Fibroblast of skin of left quadriceps (primary cell): ENCODE results near the gene VPS52.
"Not testable (repeated sequence)": the region's sequence is repeated elsewhere in the genome, so short reads cannot be mapped to it uniquely, and the experiment has no call there.

Experiments
- DNase-seq, 2 experiments: peaks; one replicate each; pipeline ENCODE4 v3.0.0-alpha.2; 2013; ENCODE audit warnings: low read depth in 2 of 2

Gene VPS52

DNA sequence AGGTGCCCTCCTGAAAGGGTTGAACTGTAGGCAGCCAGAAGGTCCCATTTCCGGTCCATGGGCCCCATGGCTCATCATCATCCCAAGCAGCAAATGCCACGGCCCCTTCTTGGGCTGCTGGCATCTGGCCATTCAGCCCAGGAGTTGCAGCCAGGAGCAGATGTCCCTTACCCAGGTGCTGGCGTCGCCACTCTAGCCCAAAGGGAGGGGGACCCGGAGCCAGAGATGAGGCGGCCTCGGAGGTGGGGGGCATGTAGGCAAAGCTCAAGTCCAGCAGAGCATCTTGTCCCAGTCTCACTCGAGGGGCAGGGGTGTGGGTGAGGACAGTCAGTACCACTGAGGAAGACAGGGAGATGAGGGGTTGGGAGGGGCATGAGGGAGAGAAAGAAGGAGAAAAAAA, 33.4 kb upstream of the VPS52 start:
- no peak for DNase-seq

DNA sequence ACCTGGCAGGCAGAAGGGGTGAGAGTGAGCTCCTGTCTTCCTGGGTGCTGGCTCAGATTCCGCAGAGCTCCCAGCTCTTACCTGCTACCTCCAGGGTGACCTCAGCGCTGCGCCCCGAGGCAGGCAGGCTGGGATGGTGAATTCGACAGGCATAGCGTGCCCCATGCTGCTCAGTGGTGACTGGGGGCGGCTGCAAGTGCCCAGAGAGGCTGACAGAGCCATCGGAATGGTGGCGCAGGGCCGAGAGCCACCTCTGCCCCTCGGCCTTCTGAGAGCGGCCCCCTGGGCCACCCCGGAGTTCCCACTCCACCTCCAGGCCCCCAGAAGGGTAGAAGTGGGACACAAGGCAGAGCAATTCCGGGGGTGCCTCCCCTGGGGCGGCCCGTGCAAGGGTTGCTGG, 32.5 kb upstream of the VPS52 start:
- DNase-seq: no peak

GRCh38 chr6:33301877-33302276, 30.2 kb upstream of the VPS52 start:
- DNase-seq: no peak

DNA sequence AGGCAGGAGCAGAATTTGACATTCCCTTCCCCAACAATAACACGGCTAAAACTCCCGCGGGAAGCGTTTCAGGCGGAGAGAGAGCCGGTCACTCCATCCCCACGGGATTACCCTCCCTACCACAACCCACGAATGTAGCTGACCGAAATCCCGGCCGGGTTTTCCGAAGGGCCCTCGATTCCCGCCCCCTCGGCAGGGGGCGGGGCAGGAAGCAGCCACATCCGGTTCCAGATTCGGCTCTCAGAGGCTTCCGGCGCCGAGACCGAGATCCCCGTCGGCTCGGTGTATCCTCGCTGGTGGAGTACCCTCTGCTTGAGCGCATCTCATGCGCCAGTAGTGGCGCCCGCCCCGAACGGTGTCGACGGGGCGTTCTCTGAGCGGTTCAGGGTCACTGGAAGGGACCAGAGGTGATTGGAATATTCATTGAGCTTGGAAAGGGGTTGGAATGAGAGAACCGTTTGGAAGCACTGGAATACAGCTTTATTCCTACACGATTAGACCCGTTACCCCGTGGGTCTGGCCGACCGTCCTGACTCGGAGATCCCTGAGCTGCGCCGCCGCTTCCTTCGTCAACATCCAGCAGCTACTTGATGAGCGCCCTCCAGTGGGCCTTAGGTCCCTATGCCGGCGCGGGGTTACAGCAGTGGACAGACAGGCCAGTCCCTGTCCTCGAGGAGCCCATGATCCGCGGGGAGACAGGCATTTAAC, 27.7 kb upstream of the VPS52 start:
- peak; percentile 82 to 85 for DNase-seq

DNA sequence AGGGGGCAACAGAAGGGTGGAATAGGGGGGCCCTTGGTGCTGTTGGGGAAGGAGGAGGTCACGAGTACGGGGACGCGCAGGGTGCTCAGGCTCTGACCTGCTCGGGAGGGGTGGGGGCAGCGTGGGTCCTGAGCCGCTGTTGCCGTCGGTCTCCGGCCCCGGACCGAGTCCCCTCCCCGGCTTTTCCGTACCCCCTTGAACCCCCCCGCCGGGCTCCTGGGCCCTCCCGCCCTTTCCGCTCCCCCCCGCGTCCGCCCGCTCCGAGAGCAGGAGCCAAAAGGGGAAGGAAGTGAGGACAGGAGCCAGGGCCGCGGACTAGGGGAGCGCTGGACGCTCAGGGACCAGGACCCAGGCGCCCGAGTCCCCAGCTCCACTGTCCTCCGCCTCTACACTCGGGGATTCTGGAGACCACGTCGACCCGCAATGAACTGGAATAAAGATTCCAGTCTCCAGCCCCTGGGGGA, 27.1 kb upstream of the VPS52 start, which contains the start of gene RGL2:
RGL2 (minus strand) TSS at position 170 of the 464 bp plus-strand sequence. CDS start 332 bp downstream, outside the sequence.
- no peak for DNase-seq

DNA sequence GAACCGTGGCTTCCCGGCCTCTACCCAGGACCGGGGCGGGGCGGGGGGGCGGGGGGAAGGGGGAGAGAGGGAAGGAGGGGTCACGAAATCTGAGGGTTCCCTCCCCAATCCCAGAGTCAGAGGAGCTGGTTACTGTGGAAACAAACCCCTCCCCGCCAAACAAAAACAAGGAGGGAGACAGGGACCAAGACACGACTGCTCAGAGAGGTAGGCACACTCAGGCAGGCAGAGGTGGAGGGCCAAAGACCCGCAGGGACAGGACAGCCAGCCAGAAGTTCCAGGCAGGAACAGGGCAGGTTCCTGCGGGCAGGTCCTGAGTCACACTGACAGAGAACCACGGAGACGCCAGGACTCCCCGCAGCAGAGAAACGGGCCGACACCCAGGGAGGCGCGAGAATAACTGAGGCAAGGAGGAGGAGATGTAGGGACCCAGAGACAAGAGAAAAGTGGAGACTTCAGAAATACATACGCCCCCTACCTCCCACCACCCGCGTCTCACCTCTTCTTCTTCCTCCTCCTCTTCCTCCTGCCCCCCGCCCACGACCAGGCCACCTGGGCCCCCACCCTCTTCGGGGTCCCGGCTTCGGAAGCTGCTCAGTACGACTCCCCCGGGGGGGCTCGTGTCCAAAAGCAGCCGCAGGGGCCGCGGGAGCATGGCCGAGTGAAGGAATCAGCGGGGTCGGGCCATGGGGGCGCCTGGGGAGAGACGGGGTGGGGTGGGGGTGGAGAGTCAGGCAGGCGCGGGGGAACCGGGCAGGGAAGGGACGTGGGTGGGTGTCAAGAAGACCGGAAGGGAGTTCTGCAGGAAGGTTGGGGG, 26.5 kb upstream of the VPS52 start:
- peak in 1 of 2 experiments; percentile 40 for DNase-seq

DNA sequence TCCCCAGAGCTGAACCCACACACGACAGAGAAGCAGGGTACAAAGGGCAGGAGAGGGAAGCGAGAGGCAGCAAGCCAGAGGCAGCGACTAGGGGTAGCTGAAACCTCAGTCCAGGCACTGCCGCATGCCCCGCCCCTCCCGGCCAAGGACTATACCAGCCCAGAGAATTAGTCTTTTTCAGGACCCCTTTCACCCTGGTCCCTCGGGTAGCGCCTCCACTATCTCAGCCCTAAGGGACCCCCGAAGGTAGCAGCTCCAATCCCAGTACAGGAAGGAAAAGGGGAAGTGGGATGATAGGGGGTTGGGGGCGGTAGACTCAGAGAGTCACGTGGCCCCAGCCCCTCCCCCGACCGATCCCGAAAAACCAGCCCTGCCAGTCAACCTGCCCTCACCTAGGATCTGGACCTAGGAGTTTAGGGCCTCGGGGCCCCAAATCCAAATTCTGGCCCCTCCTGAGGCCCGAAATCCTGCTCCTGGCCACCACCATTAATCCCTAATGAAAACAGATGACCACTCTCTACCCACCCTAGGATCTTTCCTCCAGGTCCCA, 25.8 kb upstream of the VPS52 start:
- DNase-seq: no peak

- no peak for DNase-seq
Measured at GRCh38 chr6:33296797-33297405, 25.2 kb upstream of the VPS52 start.

DNA sequence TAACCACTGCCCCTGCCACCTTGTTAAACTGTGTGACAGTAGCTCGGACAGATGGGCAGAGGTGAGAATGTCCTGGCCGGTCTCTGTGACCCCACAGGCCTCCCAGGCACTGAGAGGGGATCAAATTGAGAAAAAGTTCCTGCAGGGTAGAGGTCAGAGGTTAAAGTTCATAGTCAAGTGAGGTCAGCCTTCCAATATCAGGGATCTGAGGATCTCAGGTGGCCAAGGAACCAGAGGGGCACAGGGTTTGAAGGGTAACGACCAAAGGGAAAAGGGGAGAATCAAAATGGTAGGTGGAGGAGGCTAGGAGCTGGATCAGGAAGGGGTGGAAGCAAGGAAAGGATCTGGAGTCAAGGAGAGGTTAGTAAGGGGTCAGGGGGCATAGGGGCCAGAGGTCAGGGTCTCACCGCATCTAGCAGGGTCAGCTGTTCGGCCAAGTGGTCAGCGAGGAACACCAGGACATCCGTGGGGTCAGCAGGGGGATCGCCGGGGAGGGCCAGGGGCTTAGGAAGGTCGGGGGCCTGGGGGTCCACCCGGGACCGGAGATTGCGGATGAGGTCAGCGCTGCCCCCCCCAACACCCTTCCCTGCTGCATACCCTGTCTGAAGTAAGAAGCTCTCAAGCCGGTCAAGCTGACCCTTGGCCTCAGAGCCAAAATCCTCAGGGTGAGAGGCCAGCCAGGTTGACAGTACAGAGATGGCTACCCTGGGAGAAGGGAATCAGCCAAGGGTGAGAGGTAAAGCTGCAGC, 24.1 kb upstream of the VPS52 start:
- no peak for DNase-seq

DNA sequence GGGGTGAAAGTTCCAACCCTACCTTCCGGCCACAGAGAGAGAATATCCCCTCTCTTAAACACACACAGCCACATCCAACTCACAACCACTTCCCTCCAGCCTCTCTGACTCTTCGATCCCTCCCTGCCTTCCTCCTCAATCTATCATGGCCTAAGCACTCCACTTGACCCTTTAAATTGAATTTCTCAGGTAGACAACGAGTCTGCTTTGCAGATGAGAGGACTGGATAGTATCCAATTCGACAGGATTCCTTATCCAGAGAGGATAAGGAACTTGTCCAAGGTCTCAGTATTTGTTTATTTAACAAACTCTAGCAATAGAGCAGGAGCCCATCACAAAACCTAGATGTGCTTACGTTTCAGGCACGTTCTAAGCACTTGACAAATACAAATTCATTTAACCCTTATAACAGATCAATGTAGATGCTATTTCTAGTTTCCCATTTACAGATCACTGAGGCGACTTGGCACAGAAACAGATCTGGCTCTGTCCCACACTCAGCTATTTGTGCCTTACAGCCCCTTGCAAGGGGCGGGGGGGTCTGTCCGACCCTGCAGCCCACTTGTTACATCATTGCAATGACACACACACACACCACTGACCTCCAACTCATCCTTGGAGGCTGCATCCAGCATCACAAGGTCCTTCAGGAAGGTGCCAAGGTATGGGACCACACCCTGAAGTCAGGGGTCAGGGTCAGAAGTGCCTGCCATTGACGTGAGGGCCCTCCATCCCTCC, 22.6 kb upstream of the VPS52 start:
- DNase-seq: no peak

DNA sequence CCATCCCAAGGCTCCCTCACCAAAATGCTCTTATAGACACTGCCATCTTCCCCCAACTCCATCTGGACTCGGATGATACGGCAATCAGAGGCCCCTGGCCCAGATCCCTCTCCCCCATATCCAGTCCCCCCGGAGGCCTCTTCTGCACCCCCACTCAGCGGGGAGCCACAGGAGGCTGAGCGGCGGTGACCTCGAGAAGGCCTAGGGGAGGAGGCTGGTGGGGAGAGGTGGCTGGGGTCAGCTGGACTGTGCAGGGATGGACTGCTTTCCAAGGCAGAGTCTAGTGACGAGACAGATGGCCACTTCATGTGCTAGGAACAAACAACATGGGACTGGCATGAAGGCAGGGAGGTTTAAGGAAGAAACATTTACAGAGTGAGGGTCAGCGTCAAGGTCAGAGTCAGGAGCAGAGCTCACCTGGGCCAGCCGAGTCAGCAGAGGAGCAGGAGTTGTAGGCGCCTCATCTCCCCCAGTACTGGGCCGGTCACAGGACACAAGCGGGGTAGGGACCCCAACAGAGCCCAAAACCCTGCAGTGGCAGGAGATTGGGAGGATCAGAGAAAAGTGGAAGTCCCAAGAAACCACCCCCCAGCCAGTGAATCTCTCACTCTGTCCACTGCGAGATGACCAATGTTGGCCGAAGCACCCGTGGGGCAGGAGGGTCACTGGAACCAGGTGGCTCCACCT, 21.5 kb upstream of the VPS52 start:
- no peak for DNase-seq

GRCh38 chr6:33290459-33290858, 18.8 kb upstream of the VPS52 start:
- DNase-seq: no peak

- DNase-seq: no peak
Measured at GRCh38 chr6:33289784-33290315, 18.2 kb upstream of the VPS52 start.

DNA sequence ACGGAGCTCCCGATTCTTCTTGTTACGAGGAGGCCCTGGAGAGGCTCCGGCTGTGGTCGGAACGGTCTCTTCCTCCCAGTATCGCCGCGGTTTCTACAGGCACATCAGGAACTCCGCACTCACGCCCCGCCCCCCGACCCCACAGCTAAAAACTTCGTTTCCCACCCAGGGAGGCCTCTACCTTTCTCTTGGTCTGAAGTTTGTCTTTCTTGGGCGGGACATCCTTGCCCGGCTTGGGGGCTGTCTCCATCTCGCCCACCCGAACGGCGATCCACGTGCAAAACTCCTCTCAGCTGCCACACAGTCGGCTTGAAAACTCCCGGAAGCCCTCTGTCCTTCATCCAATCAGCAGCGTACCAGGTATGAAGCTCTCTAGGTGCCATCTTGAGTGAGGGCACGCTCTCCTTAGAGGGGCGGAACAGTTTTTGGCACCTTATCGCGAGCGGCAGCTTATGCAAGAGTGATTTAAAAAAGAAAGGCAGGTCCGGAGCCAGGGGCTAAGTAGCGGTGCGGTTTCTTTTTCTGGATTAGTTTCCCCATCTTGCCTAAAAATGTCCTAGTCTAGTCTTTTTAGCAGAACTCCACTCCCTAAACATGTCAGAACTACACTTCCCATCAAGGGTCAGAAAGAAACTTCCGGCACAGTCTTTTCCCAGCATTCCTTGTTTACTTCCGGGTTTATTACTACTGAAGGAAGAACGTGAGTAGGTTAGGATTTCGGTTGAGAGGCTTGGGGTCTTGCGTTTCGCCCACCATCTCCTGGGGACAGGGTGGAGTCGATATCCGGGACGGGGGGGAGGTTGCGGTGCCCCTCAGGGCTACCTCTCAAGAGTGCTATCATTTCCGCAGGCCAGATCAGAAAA, 17.5 kb upstream of the VPS52 start, which contains the start of the genes PFDN6 and WDR46:
PFDN6 (plus strand) TSS at position 681 of the 863 bp plus-strand sequence. CDS start 256 bp downstream, outside the sequence.
WDR46 (minus strand) TSS at position 319 of the 863 bp plus-strand sequence; CDS start at position 250, 69 bp downstream.
- DNase-seq: peak; percentile 74 to 79

DNA sequence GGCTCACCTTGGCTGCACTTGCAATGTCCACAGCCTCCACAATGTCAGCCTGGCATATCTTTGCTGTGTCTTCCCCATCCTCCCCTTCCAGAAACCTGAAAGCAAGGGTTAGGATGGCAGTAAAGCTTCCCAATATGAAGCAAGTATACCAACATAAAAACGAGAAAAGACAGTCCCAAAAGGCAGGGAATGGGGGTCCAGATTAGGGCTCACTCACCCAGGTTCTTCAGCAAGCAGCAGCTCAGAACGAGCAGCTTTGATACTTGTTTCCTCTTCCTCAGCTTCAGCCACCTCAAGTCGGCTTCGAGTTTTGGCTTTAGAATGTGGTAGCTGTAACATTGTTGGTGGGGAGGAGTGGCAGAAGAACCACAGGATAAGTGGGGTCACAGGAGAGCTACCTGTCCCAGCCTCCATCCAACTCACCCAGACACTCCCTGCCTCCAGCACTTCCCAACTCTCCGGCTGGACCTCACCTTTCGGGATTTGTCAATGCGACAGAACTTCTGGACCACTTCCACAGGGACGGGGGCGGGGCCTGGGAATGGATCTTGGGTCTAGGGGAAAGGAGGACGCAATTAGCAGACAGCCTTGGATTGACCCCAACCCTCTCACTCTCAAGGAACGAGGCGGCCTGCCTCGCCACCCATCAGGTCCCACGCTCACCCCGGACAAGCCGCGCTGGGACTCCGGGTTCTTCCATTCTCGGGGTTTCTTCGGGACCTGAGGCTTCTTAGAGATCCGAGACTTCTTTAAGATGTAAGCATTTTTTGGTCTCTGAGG, 16.7 kb upstream of the VPS52 start:
- DNase-seq: no peak

GRCh38 chr6:33286946-33287914, 15.6 kb upstream of the VPS52 start:
- no peak for DNase-seq

DNA sequence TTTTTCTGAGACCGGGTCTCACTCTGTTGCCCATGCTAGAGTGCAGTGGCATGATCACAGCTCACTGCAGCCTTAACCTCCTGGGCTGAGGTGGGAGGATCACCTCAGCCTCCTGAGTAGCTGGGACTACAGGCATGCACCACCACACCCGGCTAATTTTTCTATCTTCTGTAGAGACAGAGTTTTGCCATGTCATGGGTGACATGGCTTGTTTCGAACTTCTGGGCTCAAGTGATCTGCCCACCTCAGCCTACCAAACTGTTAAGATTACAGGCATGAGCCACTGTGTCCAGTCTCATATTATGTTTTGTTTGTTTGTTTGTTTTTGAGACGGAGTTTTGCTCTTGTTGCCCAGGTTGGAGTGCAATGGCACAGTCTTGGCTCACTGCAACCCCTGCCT, 13.5 kb upstream of the VPS52 start:
- DNase-seq: not testable (repeated sequence)
